Hepatocyte (in vitro differentiated cells): ENCODE data around the gene SLC44A1. TPM values are rescaled to one million over a fixed set of nuclear protein-coding genes. Genes with fewer than 3 reads are reported as not detected.

ENCODE experiments used
- DNase-seq: peaks from one replicate; pipeline ENCODE4 v3.0.0-alpha.2; 2016; ENCODE audit warnings: low spot score
- H2AFZ ChIP-seq: fragments of 200-600 bp; sonication (generic); 2 replicates; pipeline ENCODE4 v1.6.0; 2016; ENCODE audit warnings: antibody characterized with exemption, mild to moderate bottlenecking
- H3K27ac ChIP-seq: fragments of 200-600 bp; sonication (generic); 2 replicates; pipeline ENCODE4 v1.5.1; 2016; ENCODE audit warnings: mild to moderate bottlenecking
- H3K27me3 ChIP-seq: fragments of 200-600 bp; sonication (generic); 2 replicates; pipeline ENCODE4 v1.6.1; 2016
- H3K36me3 ChIP-seq: fragments of 200-600 bp; sonication (generic); replicated peaks from 2 replicates; pipeline ENCODE4 v1.5.1; 2016; ENCODE audit warnings: low read depth; ENCODE audit not compliant: insufficient read depth
- H3K4me1 ChIP-seq: fragments of 200-600 bp; sonication (generic); 2 replicates; pipeline ENCODE4 v1.5.1; 2016; ENCODE audit warnings: mild to moderate bottlenecking, moderate library complexity; ENCODE audit not compliant: insufficient read depth
- H3K4me2 ChIP-seq: fragments of 200-600 bp; sonication (generic); 2 replicates; pipeline ENCODE4 v1.6.0; 2016
- H3K4me3 ChIP-seq: fragments of 200-600 bp; sonication (generic); 2 replicates; pipeline ENCODE4 v1.5.1; 2016; ENCODE audit warnings: mild to moderate bottlenecking
- H3K79me2 ChIP-seq: fragments of 200-600 bp; sonication (generic); 2 replicates; pipeline ENCODE4 v1.6.0; 2017; ENCODE audit warnings: mild to moderate bottlenecking
- H3K9me2 ChIP-seq: fragments of 200-600 bp; sonication (generic); replicated peaks from 2 replicates; pipeline ENCODE4 v1.6.0; 2017; ENCODE audit warnings: mild to moderate bottlenecking; ENCODE audit not compliant: insufficient read depth
- H3K9me3 ChIP-seq: fragments of 200-600 bp; sonication (generic); 2 replicates; pipeline ENCODE4 v1.5.1; 2016; ENCODE audit warnings: low read depth, mild to moderate bottlenecking
- H4K20me1 ChIP-seq: fragments of 200-600 bp; sonication (generic); 2 replicates; pipeline ENCODE4 v1.6.0; 2016; ENCODE audit warnings: mild to moderate bottlenecking; ENCODE audit not compliant: insufficient read depth, poor library complexity, severe bottlenecking
- EZH2 ChIP-seq: fragments of 200-600 bp; sonication (generic); IDR thresholded peaks from 2 replicates; pipeline ENCODE4 v1.6.1; 2016; ENCODE audit warnings: antibody characterized with exemption, mild to moderate bottlenecking, borderline replicate concordance
- EZH2phosphoT487 ChIP-seq: fragments of 200-600 bp; sonication (generic); IDR thresholded peaks from one replicate; pipeline ENCODE4 v1.6.1; 2018; ENCODE audit warnings: antibody characterized with exemption, mild to moderate bottlenecking, low read depth, moderate library complexity; ENCODE audit not compliant: unreplicated experiment, severe bottlenecking
- WGBS: methylation state at CpG from one replicate; pipeline ENCODE4 v1.1.6; 2016; ENCODE audit warnings: low lambda C conversion rate; ENCODE audit errors: missing lambda C conversion rate; 5-methylcytosine and 5-hydroxymethylcytosine counted together
- polyA plus RNA-seq: library from polyadenylated mRNA; unstranded; fragments of >200 nt; fragmentation: Nextera tagmentation; extraction: Ambion mirVana; gene quantifications from 2 replicates; pipeline ENCODE4 v1.2.1, GENCODE V29; 2016
- total RNA-seq: library from RNA; depleted of rRNA; stranded (reverse); fragments of >200 nt; gene quantifications from 2 replicates; pipeline ENCODE4 v1.2.3, GENCODE V29; 2014
- TF ChIP-seq, protein P1 (sequence below): fragments of 200-600 bp; sonication (generic); IDR thresholded peaks from 2 replicates; pipeline ENCODE4 v1.5.1; 2016; ENCODE audit warnings: antibody characterized with exemption, mild to moderate bottlenecking; ENCODE audit not compliant: poor library complexity

The SLC44A1 gene
- total and polyA plus RNA-seq, 2 experiments from 2014 or later = 31.3 to 64.9 TPM

DNA sequence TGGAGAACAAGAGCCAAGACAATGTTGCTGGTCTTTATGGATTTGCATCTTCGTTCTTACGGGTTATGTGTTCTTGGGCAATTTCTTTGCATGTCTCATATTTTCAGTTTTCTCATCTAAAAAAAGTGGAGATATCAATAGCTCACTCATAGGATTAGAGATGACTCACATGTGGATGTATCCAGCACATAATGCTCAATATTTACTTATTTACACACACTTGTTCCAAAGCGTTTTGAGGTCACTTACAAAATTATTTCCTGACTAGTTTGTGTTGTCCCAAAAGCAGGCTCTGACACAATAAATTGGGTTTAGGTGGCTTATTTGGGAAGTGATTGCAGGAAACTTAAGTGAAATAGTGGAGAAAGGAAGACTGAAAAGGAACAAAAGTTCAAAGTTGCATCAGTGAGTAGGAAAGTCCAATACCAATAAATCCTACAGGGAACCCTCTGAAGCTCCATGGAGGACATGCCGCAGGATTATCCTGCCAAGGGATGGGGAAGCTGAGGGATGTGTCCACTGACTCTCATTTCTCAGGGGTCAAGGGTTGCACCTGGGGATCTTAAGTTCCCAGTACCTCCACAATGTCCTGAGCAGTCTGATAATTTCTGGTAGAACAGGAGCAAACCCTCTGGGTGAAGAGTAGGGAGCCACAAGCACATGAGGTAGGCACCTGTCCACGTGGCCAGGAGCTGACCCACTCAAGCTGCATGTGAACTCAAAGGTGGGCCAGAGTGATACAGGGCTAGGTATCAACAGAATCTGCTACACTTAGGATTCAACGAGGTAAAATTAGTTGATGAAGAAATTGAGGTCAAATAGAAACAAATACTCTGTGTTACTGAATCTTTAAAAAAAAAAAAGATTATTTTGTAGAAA is 37.4 kb upstream of the SLC44A1 start:
- no peak overlapping the region for H3K27ac ChIP-seq
- 87% methylated on average over 6 of the region's 6 CpGs for WGBS

DNA sequence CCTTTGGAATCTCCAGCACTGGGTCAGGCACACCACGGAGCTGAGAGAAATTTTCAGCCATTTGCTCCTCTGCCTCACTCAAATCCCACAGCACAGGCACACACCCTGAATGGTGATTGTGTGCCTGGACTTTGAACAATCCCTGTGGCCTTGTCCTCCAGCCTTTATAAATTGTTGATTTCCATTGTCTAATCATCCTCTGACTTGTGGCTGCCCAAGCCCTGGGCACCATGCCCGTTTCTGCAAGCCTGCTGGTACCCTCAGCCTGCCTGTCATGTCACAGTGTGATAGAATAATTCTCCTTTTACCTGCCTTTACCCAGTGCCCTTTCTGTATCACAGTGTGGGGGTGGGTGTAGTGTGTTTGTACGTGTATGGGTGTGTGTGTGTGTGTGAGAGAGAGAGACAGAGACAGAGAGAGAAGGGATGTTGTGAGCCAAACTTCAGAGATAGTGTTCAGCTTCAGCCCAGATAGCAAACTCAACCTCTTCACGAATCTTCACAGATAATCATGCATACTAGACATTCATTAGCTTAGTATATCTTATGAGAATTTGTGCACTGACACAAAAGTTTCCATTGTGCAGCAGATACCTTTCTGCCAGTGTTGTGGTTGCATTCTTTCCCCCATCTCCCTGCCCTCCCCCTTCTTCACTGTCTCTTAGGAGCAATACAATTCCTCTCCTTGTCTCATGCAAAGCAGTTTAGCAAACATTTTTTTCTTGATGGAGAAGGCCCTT is 27.8 kb upstream of the SLC44A1 start:
- H3K4me1 ChIP-seq = peaks cover 5% of the 10 kb centered on the region
- no peaks in the 10 kb centered on the region for H3K9me2 ChIP-seq
- no peak overlapping the region for H3K4me3 ChIP-seq
- H3K4me2 ChIP-seq = peak overlapping the region; percentile 6
- no peaks in the 10 kb centered on the region for H3K36me3 ChIP-seq
- no peaks in the 10 kb centered on the region for H3K9me3 ChIP-seq
- no peak overlapping the region for H3K27ac ChIP-seq
- WGBS = 49% methylated on average over 4 of the region's 4 CpGs
- H2AFZ ChIP-seq = no peak overlapping the region
- no peaks in the 10 kb centered on the region for H3K27me3 ChIP-seq
- no peaks in the 10 kb centered on the region for H3K79me2 ChIP-seq
- no peak for DNase-seq
- TF ChIP-seq EZH2 (no peak), EZH2phosphoT487 (no peak)
- TF ChIP-seq, protein P1, sequence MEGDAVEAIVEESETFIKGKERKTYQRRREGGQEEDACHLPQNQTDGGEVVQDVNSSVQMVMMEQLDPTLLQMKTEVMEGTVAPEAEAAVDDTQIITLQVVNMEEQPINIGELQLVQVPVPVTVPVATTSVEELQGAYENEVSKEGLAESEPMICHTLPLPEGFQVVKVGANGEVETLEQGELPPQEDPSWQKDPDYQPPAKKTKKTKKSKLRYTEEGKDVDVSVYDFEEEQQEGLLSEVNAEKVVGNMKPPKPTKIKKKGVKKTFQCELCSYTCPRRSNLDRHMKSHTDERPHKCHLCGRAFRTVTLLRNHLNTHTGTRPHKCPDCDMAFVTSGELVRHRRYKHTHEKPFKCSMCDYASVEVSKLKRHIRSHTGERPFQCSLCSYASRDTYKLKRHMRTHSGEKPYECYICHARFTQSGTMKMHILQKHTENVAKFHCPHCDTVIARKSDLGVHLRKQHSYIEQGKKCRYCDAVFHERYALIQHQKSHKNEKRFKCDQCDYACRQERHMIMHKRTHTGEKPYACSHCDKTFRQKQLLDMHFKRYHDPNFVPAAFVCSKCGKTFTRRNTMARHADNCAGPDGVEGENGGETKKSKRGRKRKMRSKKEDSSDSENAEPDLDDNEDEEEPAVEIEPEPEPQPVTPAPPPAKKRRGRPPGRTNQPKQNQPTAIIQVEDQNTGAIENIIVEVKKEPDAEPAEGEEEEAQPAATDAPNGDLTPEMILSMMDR = no peak
- no peaks in the 10 kb centered on the region for H4K20me1 ChIP-seq

More for the DNA sequence above, 37.4 kb upstream of the SLC44A1 start:
- Histone ChIP-seq H3K79me2 (no peaks in the 10 kb centered on the region), H3K4me3 (no peak overlapping the region), H3K4me1 (no peaks in the 10 kb centered on the region), H4K20me1 (no peaks in the 10 kb centered on the region), H3K4me2 (no peak overlapping the region), H3K9me2 (no peaks in the 10 kb centered on the region), H3K36me3 (no peaks in the 10 kb centered on the region), H2AFZ (no peak overlapping the region), H3K9me3 (no peaks in the 10 kb centered on the region), H3K27me3 (no peaks in the 10 kb centered on the region)
- TF ChIP-seq, protein P1 = no peak
- TF ChIP-seq EZH2 (no peak), EZH2phosphoT487 (no peak)
- no peak for DNase-seq

DNA sequence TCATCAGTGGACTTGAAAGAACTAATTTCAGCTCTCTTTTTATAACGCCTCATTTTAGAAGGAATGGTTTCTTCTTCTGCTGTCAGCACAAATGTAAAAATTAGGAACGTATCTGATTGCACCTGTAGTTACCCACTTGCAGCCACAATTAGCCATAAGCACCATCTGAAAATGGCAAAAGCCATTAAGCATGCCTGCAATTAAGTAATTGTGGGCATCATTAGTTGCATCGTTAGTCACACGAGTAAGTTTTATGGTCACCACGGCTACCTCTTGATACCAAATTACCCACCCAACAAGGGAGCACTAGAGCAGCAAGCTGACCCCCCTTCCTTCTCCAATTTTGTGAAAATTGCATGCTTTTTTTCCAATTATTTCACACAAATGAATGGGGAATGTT is 25.8 kb upstream of the SLC44A1 start:
- Histone ChIP-seq H3K4me2 (no peak overlapping the region), H3K36me3 (no peaks in the 10 kb centered on the region), H3K9me3 (peaks cover 4% of the 10 kb centered on the region), H3K4me1 (peaks cover 5% of the 10 kb centered on the region), H4K20me1 (no peaks in the 10 kb centered on the region), H3K9me2 (no peaks in the 10 kb centered on the region), H3K27ac (no peak overlapping the region), H3K4me3 (no peak overlapping the region), H3K27me3 (no peaks in the 10 kb centered on the region), H3K79me2 (no peaks in the 10 kb centered on the region), H2AFZ (no peak overlapping the region)
- 86% methylated on average over 5 of the region's 5 CpGs for WGBS
- no peak for DNase-seq
- TF ChIP-seq EZH2 (no peak), EZH2phosphoT487 (no peak)
- TF ChIP-seq, protein P1 = no peak
